IMR-90 (cell line): Measurements from ENCODE around the gene NUBPL. TPM values are rescaled to one million over a fixed set of nuclear protein-coding genes. Genes with fewer than 3 reads are reported as not detected.

Experiments used
- ATAC-seq: fragments of 200-7000 bp; cut with Tn5 transposase; 2 replicates; pipeline ENCODE4 v1.9.1; 2020; ENCODE audit warnings: low read depth, mild to moderate bottlenecking, moderate library complexity
- BruUV-seq: library from RNA; stranded (reverse); fragments of 400-500 nt; replicated peaks from 2 replicates; lab custom pipeline; 2021; lab: Mats Ljungman, UMichigan
- CTCF ChIA-PET: fragments of 300-600 bp; formaldehyde crosslinking; extraction: SDS; loops from one replicate; lab custom pipeline; 2021; ENCODE audit warnings: antibody characterized with exemption; lab: Yijun Ruan, JAX
- POLR2A ChIA-PET: fragments of 300-600 bp; sonication (Branson Sonifier 250); formaldehyde crosslinking; loops from one replicate; lab custom pipeline; 2022; ENCODE audit warnings: antibody characterized with exemption; ENCODE audit not compliant: unreplicated experiment; lab: Charles Lee
- DNase-seq: peaks from one replicate; pipeline ENCODE4 v3.0.0; 2013
- H2AFZ ChIP-seq: replicated peaks from 2 replicates; pipeline ENCODE3; 2013; ENCODE audit warnings: low read length, mild to moderate bottlenecking; ENCODE audit not compliant: poor library complexity
- H2AK5ac ChIP-seq: 2 replicates; pipeline ENCODE4 v1.6.1; 2013; ENCODE audit warnings: low read depth, low read length, inconsistent platforms
- H2AK9ac ChIP-seq: replicated peaks from 2 replicates; pipeline ENCODE3; 2013; ENCODE audit warnings: mild to moderate bottlenecking, low read depth, low read length, moderate library complexity; ENCODE audit not compliant: poor library complexity
- H2BK120ac ChIP-seq: 2 replicates; pipeline ENCODE4 v1.6.1; 2013; ENCODE audit warnings: low read depth, low read length, inconsistent platforms
- H2BK15ac ChIP-seq: 3 replicates; pipeline ENCODE4 v1.6.1; 2013; ENCODE audit warnings: low read depth, low read length, inconsistent platforms
- H2BK20ac ChIP-seq: 2 replicates; pipeline ENCODE4 v1.6.1; 2013; ENCODE audit warnings: low read depth, mild to moderate bottlenecking, inconsistent platforms, low read length, moderate library complexity
- H2BK5ac ChIP-seq: 2 replicates; pipeline ENCODE4 v1.6.1; 2013; ENCODE audit warnings: mild to moderate bottlenecking, low read depth, low read length, inconsistent platforms; ENCODE audit not compliant: poor library complexity, severe bottlenecking
- H3K14ac ChIP-seq: replicated peaks from 2 replicates; pipeline ENCODE4 v1.6.1; 2013; ENCODE audit warnings: low read depth, low read length, inconsistent platforms
- H3K18ac ChIP-seq: 2 replicates; pipeline ENCODE4 v1.6.1; 2013; ENCODE audit warnings: low read depth, low read length, control low read depth
- H3K23ac ChIP-seq: 2 replicates; pipeline ENCODE4 v1.6.1; 2013; ENCODE audit warnings: low read depth, low read length, inconsistent platforms
- H3K27ac ChIP-seq: 2 replicates; pipeline ENCODE4 v1.5.1; 2013; ENCODE audit warnings: mild to moderate bottlenecking, control low read depth, low read length; ENCODE audit not compliant: insufficient read depth
- H3K27me3 ChIP-seq: 2 replicates; pipeline ENCODE4 v1.6.1; 2013; ENCODE audit warnings: low read length; ENCODE audit not compliant: control insufficient read depth, insufficient read depth
- H3K36me3 ChIP-seq: 2 replicates; pipeline ENCODE4 v1.6.1; 2013; ENCODE audit warnings: low read length, mixed read lengths; ENCODE audit not compliant: control insufficient read depth, insufficient read depth
- H3K4ac ChIP-seq: 2 replicates; pipeline ENCODE4 v1.6.1; 2013; ENCODE audit warnings: low read depth, low read length, inconsistent platforms
- H3K4me1 ChIP-seq: 2 replicates; pipeline ENCODE4 v1.6.1; 2013; ENCODE audit warnings: low read length, mixed read lengths; ENCODE audit not compliant: control insufficient read depth, insufficient read depth
- H3K4me2 ChIP-seq: 2 replicates; pipeline ENCODE4 v1.6.1; 2013; ENCODE audit warnings: low read depth, mild to moderate bottlenecking, control low read depth, low read length, moderate library complexity
- H3K4me3 ChIP-seq: 2 replicates; pipeline ENCODE4 v1.5.1; 2013; ENCODE audit warnings: low read depth, mild to moderate bottlenecking, control low read depth, low read length, moderate library complexity; ENCODE audit not compliant: insufficient read depth
- H3K56ac ChIP-seq: 2 replicates; pipeline ENCODE4 v1.6.1; 2013; ENCODE audit warnings: low read length, inconsistent platforms; ENCODE audit not compliant: insufficient read depth; ENCODE audit errors: extremely low read depth
- H3K79me1 ChIP-seq, 2 experiments: 2 replicates each; pipeline ENCODE4 v1.6.1; 2013; ENCODE audit warnings: low read length in 2 of 2, inconsistent platforms in 1 of 2, low read depth in 1 of 2
- H3K9ac ChIP-seq: 2 replicates; pipeline ENCODE4 v1.6.1; 2013; ENCODE audit warnings: low read depth, low read length, control low read depth
- H3K9me1 ChIP-seq: 2 replicates; pipeline ENCODE4 v1.6.1; 2013; ENCODE audit warnings: low read length, inconsistent platforms; ENCODE audit not compliant: insufficient read depth
- H3K9me3 ChIP-seq: 2 replicates; pipeline ENCODE4 v1.6.1; 2013; ENCODE audit warnings: low read length; ENCODE audit not compliant: control insufficient read depth, insufficient read depth
- H4K20me1 ChIP-seq: 2 replicates; pipeline ENCODE4 v1.6.1; 2013; ENCODE audit warnings: low read length, inconsistent platforms; ENCODE audit not compliant: insufficient read depth
- H4K5ac ChIP-seq: 2 replicates; pipeline ENCODE4 v1.6.1; 2013; ENCODE audit warnings: mild to moderate bottlenecking, low read depth, low read length, control low read depth
- H4K8ac ChIP-seq, 2 experiments: 2 replicates each; pipeline ENCODE4 v1.6.1; 2013; ENCODE audit warnings: low read depth in 2 of 2, low read length in 2 of 2, control low read depth in 1 of 2, inconsistent platforms in 1 of 2
- H4K91ac ChIP-seq: 2 replicates; pipeline ENCODE4 v1.6.1; 2013; ENCODE audit warnings: low read depth, low read length, inconsistent platforms; ENCODE audit not compliant: insufficient read depth
- CEBPB ChIP-seq: IDR thresholded peaks from 2 replicates; pipeline ENCODE4 v1.6.1; 2012; ENCODE audit warnings: low read depth, low read length, improper control_type of control experiment
- CHD1 ChIP-seq: IDR thresholded peaks from 2 replicates; pipeline ENCODE4 v1.6.1; 2012; ENCODE audit warnings: low read depth, low read length, improper control_type of control experiment
- MAFK ChIP-seq: IDR thresholded peaks from 2 replicates; pipeline ENCODE4 v1.6.1; 2012; ENCODE audit warnings: low read depth, low read length, improper control_type of control experiment
- MXI1 ChIP-seq: IDR thresholded peaks from 2 replicates; pipeline ENCODE4 v1.6.1; 2012; ENCODE audit warnings: low read depth, mild to moderate bottlenecking, low read length, moderate library complexity, borderline replicate concordance
- RCOR1 ChIP-seq: IDR thresholded peaks from 2 replicates; pipeline ENCODE4 v1.6.1; 2012; ENCODE audit warnings: mild to moderate bottlenecking, low read length, improper control_type of control experiment; ENCODE audit not compliant: insufficient replicate concordance
- RFX5 ChIP-seq: IDR thresholded peaks from 2 replicates; pipeline ENCODE4 v1.8.0; 2012; ENCODE audit warnings: low read depth, mild to moderate bottlenecking, low read length, moderate library complexity
- WGBS, 2 experiments: methylation state at CpG; one replicate each; pipeline versions ENCODE4 v1.1.5 to v1.1.7; 2013; ENCODE audit warnings: missing lambda C conversion rate in 2 of 2; ENCODE audit not compliant: insufficient read length in 1 of 2; ENCODE audit errors: extremely low coverage in 2 of 2; 5-methylcytosine and 5-hydroxymethylcytosine counted together
- dilution Hi-C: fragments of 300-500 bp; cut with HindIII; formaldehyde crosslinking; loops from one replicate; pipeline ENCODE4 v1.14.3; 2018; ENCODE audit warnings: low sequenced_read_pairs; ENCODE audit not compliant: unreplicated experiment
- in situ Hi-C: fragments of 300-500 bp; cut with MboI; formaldehyde crosslinking; loops from 3 replicates; pipeline ENCODE4 v1.14.3; 2019; ENCODE audit warnings: low sequenced_read_pairs, inconsistent platforms, mixed read lengths
- intact Hi-C: fragments of 100-400 bp; cut with micrococcal nuclease; formaldehyde crosslinking; loops from 2 replicates; pipeline ENCODE4 v1.10.0; 2022
- polyA plus RNA-seq, 3 experiments: library from polyadenylated mRNA; depleted of rRNA; stranded (reverse); fragments of >200 nt; gene quantifications; 2 replicates each; pipeline ENCODE4 v1.2.3, GENCODE V29; 2012; ENCODE audit warnings: low replicate concordance in 1 of 3
- total RNA-seq: library from RNA; depleted of rRNA; stranded (reverse); fragments of >200 nt; gene quantifications from 2 replicates; pipeline ENCODE4 v1.2.3, GENCODE V29; 2012

NUBPL gene
- total and polyA plus RNA-seq, 2 of the 4 experiments (the other 2 are of a cell fraction): 5.4 to 11.5 TPM

DNA sequence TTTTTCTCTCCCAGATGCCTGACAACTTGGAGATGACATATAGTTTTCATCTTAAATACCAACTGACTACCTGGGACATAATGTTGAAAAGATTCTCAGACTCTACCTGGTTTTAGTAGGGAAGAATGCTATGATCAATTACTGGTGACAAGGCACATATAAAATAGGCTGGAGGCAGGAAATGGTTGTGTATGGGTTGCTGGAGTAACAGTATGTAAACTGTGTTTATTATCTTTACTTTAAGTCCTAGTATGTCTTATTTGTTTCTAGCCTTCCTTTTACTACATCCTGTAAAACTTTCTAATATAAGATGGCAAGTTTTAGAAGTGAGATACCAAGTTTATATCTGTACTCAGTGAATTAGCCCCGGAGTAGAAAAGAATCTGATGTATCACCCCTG lies 98.1 kb downstream of the NUBPL start:
- H3K79me1 ChIP-seq: no peaks in the 10 kb centered on the region; a peak in 1 of 4 replicates
- no peaks in the 10 kb centered on the region for H3K9me1 ChIP-seq
- H2BK15ac ChIP-seq: no peak overlapping the region
- H3K56ac ChIP-seq: no peak overlapping the region
- H3K14ac ChIP-seq: no peak overlapping the region
- CTCF ChIA-PET: no interaction called here
- DNase-seq: no peak
- no peaks in the 10 kb centered on the region for H4K20me1 ChIP-seq
- ATAC-seq: no peak
- H3K4ac ChIP-seq: no peak overlapping the region
- H3K23ac ChIP-seq: no peak overlapping the region
- no peak for TF ChIP-seq RCOR1
- TF ChIP-seq RFX5: no peak
- no peak for TF ChIP-seq MAFK
- TF ChIP-seq MXI1: no peak
- no peak for TF ChIP-seq CEBPB
- no peak for TF ChIP-seq CHD1
- no peak overlapping the region for H2BK5ac ChIP-seq
- H2BK20ac ChIP-seq: no peak overlapping the region
- H2AFZ ChIP-seq: no peak overlapping the region
- intact Hi-C loops: no loop called here
- no peak overlapping the region for H4K91ac ChIP-seq
- BruUV-seq: no TSS peak
- no peak overlapping the region for H4K5ac ChIP-seq
- dilution Hi-C loops: no loop called here
- no peak overlapping the region for H2BK120ac ChIP-seq
- H3K27me3 ChIP-seq: no peaks in the 10 kb centered on the region
- H3K27ac ChIP-seq: no peak overlapping the region
- in situ Hi-C loops: no loop called here
- H3K4me3 ChIP-seq: no peak overlapping the region
- no peak overlapping the region for H2AK5ac ChIP-seq
- H2AK9ac ChIP-seq: no peak overlapping the region
- H3K4me1 ChIP-seq: no peaks in the 10 kb centered on the region
- POLR2A ChIA-PET: no interaction called here
- H3K9me3 ChIP-seq: no peaks in the 10 kb centered on the region
- H4K8ac ChIP-seq: no peak overlapping the region
- H3K9ac ChIP-seq: no peak overlapping the region
- no peaks in the 10 kb centered on the region for H3K36me3 ChIP-seq
- H3K4me2 ChIP-seq: no peak overlapping the region
- H3K18ac ChIP-seq: no peak overlapping the region
- no CpG with 5 or more reads among the region's 1 CpG for whole genome bisulfite sequencing, 2 experiments
